HCT116 (cell line): Measurements from ENCODE around the gene HDGFL3. TPM values are rescaled to one million over a fixed set of nuclear protein-coding genes. Genes with fewer than 3 reads are reported as not detected.

Experiments used
- ATAC-seq: fragments of 200-7000 bp; cut with Tn5 transposase; 2 replicates; pipeline ENCODE4 v1.9.1; 2020; ENCODE audit warnings: mild to moderate bottlenecking, moderate library complexity
- BruUV-seq: library from RNA; stranded (reverse); fragments of 400-500 nt; replicated peaks from 2 replicates; lab custom pipeline; 2021; lab: Mats Ljungman, UMichigan
- CTCF ChIA-PET: fragments of 300-600 bp; sonication (Branson Sonifier 250); formaldehyde crosslinking; loops from one replicate; lab custom pipeline; 2021; ENCODE audit warnings: antibody characterized with exemption; lab: Charles Lee
- POLR2A ChIA-PET: fragments of 300-600, 350-600 bp; sonication (Branson Sonifier 250); formaldehyde crosslinking; loops from one replicate; lab custom pipeline; 2021; ENCODE audit warnings: antibody characterized with exemption; lab: Charles Lee
- RAD21 ChIA-PET, 2 experiments: fragments of 300-600 bp; sonication (Branson Sonifier 250); formaldehyde crosslinking; loops; one replicate each; lab custom pipeline; 2023; ENCODE audit warnings: low total read pairs in 2 of 2; ENCODE audit not compliant: uncharacterized antibody in 2 of 2, unreplicated experiment in 2 of 2, low non-redundant PET in 1 of 2; lab: Charles Lee
- DNase-seq: peaks from one replicate; pipeline ENCODE4 v3.0.0-alpha.2; 2010; ENCODE audit warnings: low read depth, low spot score
- H2AFZ ChIP-seq: fragments of 200-600 bp; shearing (Covaris generic), sonication (generic); 2 replicates; pipeline ENCODE4 v1.6.1; 2017; ENCODE audit warnings: low read depth, mixed run types, mixed read lengths, antibody characterized with exemption, low read length; ENCODE audit not compliant: poor library complexity, severe bottlenecking
- H3K27ac ChIP-seq: 2 replicates; pipeline ENCODE4 v1.5.1; 2012; ENCODE audit warnings: low read depth, low read length
- H3K27me3 ChIP-seq: fragments of 200-600 bp; sonication (generic); 2 replicates; pipeline ENCODE4 v1.6.1; 2016; ENCODE audit warnings: mixed run types, low read length, mixed read lengths; ENCODE audit not compliant: insufficient read depth
- H3K36me3 ChIP-seq, 2 experiments: fragments of 200-500 bp in 1 of 2; fragments of 200-600 bp in 1 of 2; sonication (Bioruptor generic) in 1 of 2; sonication (generic) in 1 of 2; 2 replicates each; pipeline versions ENCODE4 v1.5.1 to v1.6.1; 2014 to 2016; ENCODE audit warnings: low read length in 2 of 2, inconsistent platforms in 1 of 2, mixed read lengths in 1 of 2, mixed run types in 1 of 2; ENCODE audit not compliant: insufficient read depth in 2 of 2, control insufficient read depth in 1 of 2
- H3K4me1 ChIP-seq, 2 experiments: fragments of 200-600 bp in 1 of 2; sonication (generic) in 1 of 2; 2 replicates each; pipeline versions ENCODE4 v1.5.1 to v1.6.1; 2012 to 2017; ENCODE audit warnings: low read length in 2 of 2, inconsistent platforms in 1 of 2, mild to moderate bottlenecking in 1 of 2, mixed read lengths in 1 of 2, mixed run types in 1 of 2, moderate library complexity in 1 of 2; ENCODE audit not compliant: insufficient read depth in 2 of 2, control insufficient read depth in 1 of 2
- H3K4me2 ChIP-seq: fragments of 200-600 bp; sonication (generic); 2 replicates; pipeline ENCODE4 v1.6.1; 2017; ENCODE audit warnings: mixed run types, low read length, mixed read lengths
- H3K4me3 ChIP-seq, 2 experiments: fragments of 200-600 bp in 1 of 2; sonication (generic) in 1 of 2; replicated peaks in 1 of 2; 2 replicates each; pipeline ENCODE4 v1.5.1; 2011 to 2016; ENCODE audit warnings: low read length in 2 of 2, control low read depth in 1 of 2, low read depth in 1 of 2, mild to moderate bottlenecking in 1 of 2, mixed read lengths in 1 of 2, mixed run types in 1 of 2
- H3K79me2 ChIP-seq: fragments of 200-600 bp; sonication (generic); 2 replicates; pipeline ENCODE4 v1.6.1; 2017; ENCODE audit warnings: mild to moderate bottlenecking, mixed run types, low read length, moderate library complexity, mixed read lengths; ENCODE audit not compliant: insufficient read depth
- H3K9ac ChIP-seq: fragments of 200-600 bp; sonication (generic); 2 replicates; pipeline ENCODE4 v1.6.1; 2016; ENCODE audit warnings: low read length, mixed read lengths
- H3K9me2 ChIP-seq: fragments of 200-600 bp; sonication (generic), shearing (Covaris generic); 2 replicates; pipeline ENCODE4 v1.6.1; 2017; ENCODE audit warnings: mixed run types, mild to moderate bottlenecking, moderate library complexity; ENCODE audit not compliant: insufficient read depth
- H3K9me3 ChIP-seq, 2 experiments: fragments of 200-500 bp in 1 of 2; fragments of 200-600 bp in 1 of 2; sonication (Bioruptor generic) in 1 of 2; sonication (generic) in 1 of 2; 2 replicates each; pipeline ENCODE4 v1.6.1; 2014 to 2017; ENCODE audit warnings: low read length in 2 of 2, mixed read lengths in 2 of 2, inconsistent platforms in 1 of 2, low read depth in 1 of 2, mild to moderate bottlenecking in 1 of 2, mixed run types in 1 of 2, moderate library complexity in 1 of 2; ENCODE audit not compliant: control insufficient read depth in 1 of 2, insufficient read depth in 1 of 2
- H4K20me1 ChIP-seq: fragments of 200-600 bp; sonication (generic), shearing (Covaris generic); 2 replicates; pipeline ENCODE4 v1.6.1; 2017; ENCODE audit warnings: mixed run types, mild to moderate bottlenecking, moderate library complexity; ENCODE audit not compliant: insufficient read depth
- ATF3 ChIP-seq: IDR thresholded peaks from 2 replicates; pipeline ENCODE4 v1.6.1; 2012
- CEBPB ChIP-seq: IDR thresholded peaks from 2 replicates; pipeline ENCODE4 v1.6.1; 2012; ENCODE audit warnings: low read depth
- ELF1 ChIP-seq: IDR thresholded peaks from 2 replicates; pipeline ENCODE4 v1.6.1; 2012; ENCODE audit warnings: low read depth, borderline replicate concordance
- EZH2phosphoT487 ChIP-seq: fragments of 200-600 bp; IDR thresholded peaks from 2 replicates; pipeline ENCODE4 v1.6.1; 2018; ENCODE audit warnings: antibody characterized with exemption, borderline replicate concordance
- FOSL1 ChIP-seq: IDR thresholded peaks from 2 replicates; pipeline ENCODE4 v1.6.1; 2012; ENCODE audit warnings: low read depth
- JUND ChIP-seq: IDR thresholded peaks from 2 replicates; pipeline ENCODE4 v1.6.1; 2012
- POLR2A ChIP-seq: IDR thresholded peaks from 2 replicates; pipeline ENCODE4 v1.7.0; 2011; ENCODE audit warnings: borderline replicate concordance; ENCODE audit not compliant: insufficient read depth, insufficient read length; ENCODE audit errors: extremely low read depth
- POLR2AphosphoS5 ChIP-seq: IDR thresholded peaks from 2 replicates; pipeline ENCODE4 v1.6.1; 2011; ENCODE audit warnings: mild to moderate bottlenecking, low read depth, low read length, moderate library complexity
- RAD21 ChIP-seq: IDR thresholded peaks from 2 replicates; pipeline ENCODE4 v1.6.1; 2012; ENCODE audit warnings: low read depth, mild to moderate bottlenecking
- REST ChIP-seq: IDR thresholded peaks from 2 replicates; pipeline ENCODE4 v1.6.1; 2012; ENCODE audit warnings: low read depth
- SIN3A ChIP-seq: IDR thresholded peaks from 2 replicates; pipeline ENCODE4 v1.6.1; 2012; ENCODE audit warnings: low read depth
- SP1 ChIP-seq: IDR thresholded peaks from 2 replicates; pipeline ENCODE4 v1.6.1; 2012; ENCODE audit warnings: low read depth
- SRF ChIP-seq: IDR thresholded peaks from 2 replicates; pipeline ENCODE4 v1.6.1; 2012; ENCODE audit warnings: low read depth
- YY1 ChIP-seq: IDR thresholded peaks from 2 replicates; pipeline ENCODE4 v1.6.1; 2011; ENCODE audit warnings: low read length, low read depth, moderate library complexity, mild to moderate bottlenecking; ENCODE audit not compliant: insufficient replicate concordance; ENCODE audit errors: extremely low read depth
- ZBTB33 ChIP-seq: IDR thresholded peaks from 2 replicates; pipeline ENCODE4 v1.6.1; 2011; ENCODE audit warnings: mild to moderate bottlenecking, low read length, moderate library complexity; ENCODE audit not compliant: insufficient replicate concordance; ENCODE audit errors: extremely low read depth
- ZNF274 ChIP-seq: fragments of 200-500 bp; sonication (Bioruptor generic); IDR thresholded peaks from 2 replicates; pipeline ENCODE4 v1.6.1; 2014; ENCODE audit warnings: mild to moderate bottlenecking, low read depth, low read length, inconsistent platforms
- intact Hi-C: fragments of 100-400 bp; cut with micrococcal nuclease; formaldehyde crosslinking; loops from 2 replicates; pipeline ENCODE4 v1.10.0; 2022
- total RNA-seq: library from RNA; stranded (reverse); gene quantifications from one replicate; pipeline ENCODE4 v1.2.1, GENCODE V29; 2021; ENCODE audit not compliant: unreplicated experiment
- TF ChIP-seq, protein P1 (sequence below): IDR thresholded peaks from 2 replicates; pipeline ENCODE4 v1.6.1; 2012

Gene HDGFL3
- total RNA-seq, 1 experiment from 2014 or later = 0.64 TPM

GRCh38 chr15:83243634-83244033 lies 36.0 kb upstream of the HDGFL3 start (continued):
- TF ChIP-seq ZNF274 (no peak), YY1 (no peak), POLR2AphosphoS5 (no peak), EZH2phosphoT487 (no peak), SP1 (no peak), ELF1 (no peak), REST (no peak), RAD21 (no peak), FOSL1 (no peak), SRF (no peak), POLR2A (no peak)
- TF ChIP-seq, protein P1, sequence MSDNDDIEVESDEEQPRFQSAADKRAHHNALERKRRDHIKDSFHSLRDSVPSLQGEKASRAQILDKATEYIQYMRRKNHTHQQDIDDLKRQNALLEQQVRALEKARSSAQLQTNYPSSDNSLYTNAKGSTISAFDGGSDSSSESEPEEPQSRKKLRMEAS = no peak

- H3K9me2 ChIP-seq = no peaks in the 10 kb centered on the region
- H3K4me3 ChIP-seq = no peak overlapping the region
- RAD21 ChIA-PET = no interaction called here
- H3K79me2 ChIP-seq = no peaks in the 10 kb centered on the region
- no peak overlapping the region for H2AFZ ChIP-seq
- H3K36me3 ChIP-seq = no peaks in the 10 kb centered on the region
- POLR2A ChIA-PET = no interaction called here
- H3K9ac ChIP-seq = no peak overlapping the region
- no peak overlapping the region for H3K4me2 ChIP-seq
- intact Hi-C loops = no loop called here
- DNase-seq = no peak
- H3K27ac ChIP-seq = no peak overlapping the region
- no peak for ATAC-seq
- H4K20me1 ChIP-seq = no peaks in the 10 kb centered on the region
- no TSS peak for BruUV-seq
- CTCF ChIA-PET = no interaction called here
- no peaks in the 10 kb centered on the region for H3K4me1 ChIP-seq
- H3K27me3 ChIP-seq = no peaks in the 10 kb centered on the region
- H3K9me3 ChIP-seq = no peaks in the 10 kb centered on the region
- TF ChIP-seq ATF3 (no peak), JUND (no peak), FOSL1 (no peak), CEBPB (no peak), SIN3A (no peak), ZBTB33 (no peak), REST (no peak)
- TF ChIP-seq, protein P1 = no peak
Observed at GRCh38 chr15:83230242-83230641, 22.6 kb upstream of the HDGFL3 start.
